ENCODE data around the gene IQSEC1. TPM values are rescaled to one million over a fixed set of nuclear protein-coding genes. Genes with fewer than 3 reads are reported as not detected.

IQSEC1 gene
- total RNA-seq, 3 donors from 2014 or later, result 17.1 to 24.8 (median 19.4) TPM

DNA sequence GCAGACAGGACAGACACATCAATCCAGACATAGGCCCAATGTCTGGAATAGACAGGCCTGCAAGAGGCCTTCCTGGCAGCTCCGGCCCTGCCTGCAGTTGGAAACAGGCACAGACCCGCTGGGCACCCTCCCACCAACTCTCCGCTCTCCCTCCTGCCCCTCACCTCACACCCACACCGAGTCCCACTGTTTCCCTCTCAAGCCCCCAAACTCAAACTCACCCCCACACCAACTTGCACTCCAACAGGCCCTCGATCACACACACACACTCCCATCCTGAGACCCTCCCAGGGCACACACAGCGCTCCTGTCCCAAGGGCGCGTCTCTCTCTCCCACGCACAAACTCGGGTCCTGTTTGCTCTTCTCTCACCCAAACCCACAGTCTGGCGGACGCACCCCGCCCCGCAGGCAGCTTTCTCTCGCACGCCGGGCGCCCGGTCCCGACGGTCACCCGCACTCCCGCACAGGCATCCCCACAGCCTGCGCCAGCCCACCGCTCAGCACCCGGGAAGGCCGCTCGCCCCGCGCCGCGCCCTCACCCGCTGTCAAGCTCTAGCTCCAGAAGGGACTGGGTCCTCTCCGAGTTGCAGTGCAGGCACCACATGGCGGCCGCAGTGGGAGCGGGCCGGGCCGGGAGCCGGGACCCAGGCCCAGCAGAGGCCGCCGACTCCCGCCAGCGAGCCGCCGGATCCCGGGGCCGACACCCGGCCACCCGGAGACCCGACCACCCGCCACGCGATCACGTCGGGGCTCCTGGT is 106.2 kb downstream of the IQSEC1 start:
- Mint-ChIP-seq H3K4me3 (peak overlapping the region; percentile 83), H3K9me3 (no peaks in the 10 kb centered on the region), H3K27me3 (ENCODE audit: low read depth) (no peaks in the 10 kb centered on the region), H3K36me3 (ENCODE audit: insufficient read depth) (peaks cover 3% of the 10 kb centered on the region), H3K4me1 (ENCODE audit: low read depth) (peaks cover 70% of the 10 kb centered on the region)
- ATAC-seq (peak; percentile 30 to 41), DNase-seq (peak; percentile 19)

DNA sequence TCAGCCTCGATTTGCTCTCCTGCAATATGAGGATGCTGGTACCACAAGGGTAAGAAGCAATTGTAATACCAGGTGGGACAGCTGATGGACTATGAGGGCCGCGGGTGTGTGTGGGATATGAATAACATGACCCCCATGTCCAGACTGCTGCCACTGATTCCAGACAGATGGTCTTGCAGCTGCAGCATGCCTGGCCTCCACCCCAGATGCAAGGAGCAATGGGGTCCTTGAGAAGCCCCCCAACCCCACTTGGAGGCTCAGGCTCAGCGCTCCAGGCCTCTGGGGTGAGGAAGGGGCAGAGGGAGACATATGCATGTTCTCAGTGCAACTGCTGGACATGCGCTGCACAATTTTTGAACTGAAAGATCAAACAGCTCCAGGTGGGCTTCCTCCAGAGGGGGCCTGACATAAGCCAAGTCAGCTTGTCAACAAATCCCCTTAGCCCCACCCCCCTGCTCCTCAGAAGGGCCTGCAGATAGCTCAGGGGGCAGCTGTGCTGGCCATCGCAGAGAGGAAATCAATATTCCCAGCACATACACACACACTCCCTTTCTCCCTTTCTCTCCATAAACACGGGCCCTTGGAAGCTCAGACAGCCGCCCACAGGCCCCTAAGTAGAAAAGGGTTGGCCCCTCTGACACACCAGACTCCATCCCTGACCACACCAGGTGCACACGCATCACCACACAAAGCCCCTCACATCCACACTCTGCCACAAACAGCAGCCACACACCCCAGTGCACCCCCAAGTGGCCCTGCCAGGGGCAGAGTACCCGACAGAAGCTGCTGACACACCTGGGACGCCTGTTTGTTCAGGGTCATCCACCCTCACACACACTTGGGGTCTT is 107.0 kb downstream of the IQSEC1 start:
- Mint-ChIP-seq H3K4me1 (ENCODE audit: low read depth) (peaks cover 77% of the 10 kb centered on the region), H3K36me3 (ENCODE audit: insufficient read depth) (peaks cover 2% of the 10 kb centered on the region), H3K27me3 (ENCODE audit: low read depth) (no peaks in the 10 kb centered on the region), H3K9me3 (no peaks in the 10 kb centered on the region), H3K4me3 (peak overlapping the region; percentile 83)
- ATAC-seq, result no peak
- no peak for DNase-seq

DNA sequence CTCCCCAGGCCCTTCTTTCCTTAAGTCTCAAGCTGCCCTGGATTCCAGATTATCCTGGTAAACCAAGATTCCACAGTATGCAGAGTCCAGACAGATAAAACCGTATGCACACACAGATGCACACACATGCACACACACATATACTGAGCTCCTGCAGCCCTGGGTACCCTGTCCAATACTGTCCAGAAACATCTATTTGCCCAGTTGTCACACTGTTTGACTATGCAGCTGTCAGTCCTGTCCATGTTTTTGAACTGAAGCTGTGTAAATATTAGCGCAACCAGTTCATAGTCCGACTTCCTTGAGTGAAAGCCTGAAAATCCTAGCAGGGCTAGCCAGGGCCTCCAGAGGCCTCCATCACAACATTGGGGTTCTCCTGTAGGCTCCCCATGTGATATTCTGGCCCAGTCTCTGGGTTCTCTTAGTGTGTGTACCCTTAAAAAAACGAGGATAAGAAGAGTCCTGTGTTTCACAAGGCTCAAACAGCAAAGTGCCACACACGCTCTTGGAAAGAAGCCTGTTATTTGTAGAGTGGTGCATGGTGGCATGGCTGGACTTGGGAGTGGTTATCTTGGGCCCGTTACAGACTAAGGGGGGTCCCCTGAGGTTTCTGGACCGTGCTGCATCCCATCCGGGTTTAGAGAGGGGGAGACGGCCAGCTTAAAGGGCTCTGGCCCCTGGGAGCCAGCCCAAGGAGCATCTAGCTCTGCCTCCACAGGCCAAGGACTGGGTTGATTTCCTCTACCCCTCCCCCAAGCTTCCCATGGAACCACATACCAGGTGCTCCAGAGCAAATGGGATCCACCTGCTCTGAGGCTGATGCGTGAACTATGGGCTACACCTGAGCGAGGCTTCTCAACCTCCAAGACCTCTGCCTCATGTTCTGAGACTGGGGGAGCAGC is 108.3 kb downstream of the IQSEC1 start:
- Mint-ChIP-seq H3K36me3 (ENCODE audit: insufficient read depth) (no peaks in the 10 kb centered on the region), H3K4me1 (ENCODE audit: low read depth) (peaks cover 85% of the 10 kb centered on the region), H3K27me3 (ENCODE audit: low read depth) (no peaks in the 10 kb centered on the region), H3K4me3 (peak overlapping the region; percentile 56), H3K9me3 (no peaks in the 10 kb centered on the region)
- ATAC-seq (no peak), DNase-seq (no peak)

DNA sequence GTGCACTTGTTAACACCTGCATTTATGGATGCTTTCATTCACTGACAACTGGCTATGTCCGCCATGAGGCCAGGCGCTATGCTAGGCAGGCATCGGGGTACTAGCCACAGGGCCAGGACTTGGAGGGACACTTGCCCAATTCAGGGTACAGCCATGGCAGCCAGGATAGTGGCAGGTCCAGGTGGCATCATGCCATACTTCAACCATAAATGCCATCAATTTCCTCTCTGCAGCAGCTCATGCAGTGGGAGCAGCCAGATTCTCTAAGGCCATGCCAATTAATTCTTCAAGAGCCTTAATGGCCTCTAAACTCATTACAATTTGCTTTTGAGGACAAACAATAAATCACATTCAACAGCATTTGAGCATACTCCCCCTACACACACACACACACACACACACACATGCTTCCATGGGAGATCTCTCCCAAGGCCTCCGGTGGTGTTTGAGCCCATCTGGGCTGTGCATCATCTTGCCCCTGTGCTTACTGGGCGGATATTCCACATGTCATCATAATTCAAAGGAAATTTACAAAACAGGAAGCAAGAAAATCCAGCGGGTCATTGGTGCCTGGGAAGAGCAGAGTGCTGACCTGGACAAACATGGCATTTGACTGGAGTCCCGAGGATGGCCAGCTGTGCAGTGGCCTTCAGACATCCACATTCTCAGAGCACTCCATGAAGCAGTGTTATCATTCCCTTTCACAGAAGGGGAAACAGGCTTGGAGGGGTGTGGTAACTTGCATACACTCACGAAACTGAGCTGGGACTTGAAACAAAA is 109.1 kb downstream of the IQSEC1 start:
- Mint-ChIP-seq H3K4me3 (no peak overlapping the region), H3K27me3 (ENCODE audit: low read depth) (no peaks in the 10 kb centered on the region), H3K36me3 (ENCODE audit: insufficient read depth) (peaks cover 3% of the 10 kb centered on the region), H3K9me3 (no peaks in the 10 kb centered on the region), H3K4me1 (ENCODE audit: low read depth) (peaks cover 88% of the 10 kb centered on the region)
- ATAC-seq, result no peak
- DNase-seq, result no peak

DNA sequence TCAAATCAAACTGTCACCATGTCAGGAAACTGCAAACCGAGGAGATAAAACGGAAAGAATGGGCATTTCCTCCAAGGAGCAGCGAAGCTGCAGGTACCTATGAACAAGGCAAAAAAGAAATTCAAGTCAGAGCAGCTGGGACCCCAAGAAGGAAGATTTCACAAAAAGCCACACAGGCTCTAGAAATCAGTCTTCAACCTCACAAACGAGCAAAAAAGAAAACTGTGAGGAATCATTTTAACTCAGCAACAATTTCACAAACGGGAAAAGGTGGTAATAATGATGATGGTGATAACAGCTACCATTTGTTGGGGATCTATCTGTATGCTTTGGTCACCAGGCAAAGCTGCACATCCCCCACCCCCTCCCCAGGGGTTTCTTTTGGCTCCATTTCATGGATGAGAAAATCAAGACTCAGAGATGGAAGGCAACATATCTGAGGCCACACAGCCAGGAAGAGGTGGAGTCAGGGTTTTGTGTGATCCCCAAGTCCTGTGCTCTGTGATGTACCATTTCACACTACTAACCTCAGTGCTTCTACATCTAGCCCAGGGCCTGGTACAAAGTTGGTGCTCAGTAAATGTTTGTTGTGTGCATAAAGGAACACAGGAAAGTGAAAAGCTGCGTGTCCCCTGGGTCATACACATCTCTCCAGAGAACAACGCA is 109.9 kb downstream of the IQSEC1 start:
- DNase-seq, result no peak
- H3K27me3 Mint-ChIP-seq (ENCODE audit: low read depth), result no peaks in the 10 kb centered on the region
- H3K4me1 Mint-ChIP-seq (ENCODE audit: low read depth), result peaks cover 87% of the 10 kb centered on the region
- peaks cover 3% of the 10 kb centered on the region for H3K36me3 Mint-ChIP-seq (ENCODE audit: insufficient read depth)
- H3K9me3 Mint-ChIP-seq, result no peaks in the 10 kb centered on the region
- no peak overlapping the region for H3K4me3 Mint-ChIP-seq
- peak in 1 of 2 donors; percentile 6 for ATAC-seq

DNA sequence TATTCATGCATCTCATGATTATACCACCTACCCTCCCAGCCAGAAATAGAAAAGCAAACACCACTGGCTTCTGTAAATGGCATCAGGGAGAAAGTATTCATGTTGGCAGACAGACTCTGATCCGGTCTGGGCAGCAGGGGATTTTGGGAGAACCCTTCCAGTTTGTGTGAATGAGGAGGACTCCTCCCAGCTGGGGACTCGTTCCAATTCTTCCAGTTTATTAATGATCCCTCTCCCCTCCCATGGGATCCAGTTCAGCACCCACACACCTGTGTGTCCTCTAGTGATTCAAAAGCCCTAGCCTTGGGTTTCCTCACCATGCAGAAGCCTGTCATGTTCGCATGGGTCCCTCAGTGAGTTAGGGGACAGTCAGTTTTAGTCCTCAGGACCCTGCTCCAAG is 110.9 kb downstream of the IQSEC1 start:
- H3K36me3 Mint-ChIP-seq (ENCODE audit: insufficient read depth), result peaks cover 6% of the 10 kb centered on the region
- no peak for DNase-seq
- no peak for ATAC-seq
- no peaks in the 10 kb centered on the region for H3K27me3 Mint-ChIP-seq (ENCODE audit: low read depth)
- peaks cover 90% of the 10 kb centered on the region for H3K4me1 Mint-ChIP-seq (ENCODE audit: low read depth)
- no peak overlapping the region for H3K4me3 Mint-ChIP-seq
- no peaks in the 10 kb centered on the region for H3K9me3 Mint-ChIP-seq

DNA sequence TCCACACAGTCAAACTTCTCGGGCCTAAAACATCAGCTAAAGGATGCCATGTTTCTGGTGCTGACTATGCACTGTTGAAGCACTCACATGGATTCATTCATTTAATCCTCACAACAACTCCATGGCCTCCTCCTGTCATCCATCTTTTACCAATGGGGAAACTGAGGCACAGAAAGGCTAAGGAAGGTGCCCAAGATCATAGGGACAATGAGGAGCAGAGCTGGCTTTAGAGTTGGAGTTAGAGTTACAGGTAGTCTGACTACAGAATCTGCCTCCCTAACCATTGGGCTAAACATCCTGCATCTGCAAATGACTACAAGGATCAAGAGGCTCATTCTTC is 111.6 kb downstream of the IQSEC1 start:
- Mint-ChIP-seq H3K27me3 (ENCODE audit: low read depth) (no peaks in the 10 kb centered on the region), H3K4me1 (ENCODE audit: low read depth) (peaks cover 91% of the 10 kb centered on the region), H3K4me3 (no peak overlapping the region), H3K9me3 (no peaks in the 10 kb centered on the region), H3K36me3 (ENCODE audit: insufficient read depth) (peaks cover 6% of the 10 kb centered on the region)
- ATAC-seq (no peak), DNase-seq (no peak)

DNA sequence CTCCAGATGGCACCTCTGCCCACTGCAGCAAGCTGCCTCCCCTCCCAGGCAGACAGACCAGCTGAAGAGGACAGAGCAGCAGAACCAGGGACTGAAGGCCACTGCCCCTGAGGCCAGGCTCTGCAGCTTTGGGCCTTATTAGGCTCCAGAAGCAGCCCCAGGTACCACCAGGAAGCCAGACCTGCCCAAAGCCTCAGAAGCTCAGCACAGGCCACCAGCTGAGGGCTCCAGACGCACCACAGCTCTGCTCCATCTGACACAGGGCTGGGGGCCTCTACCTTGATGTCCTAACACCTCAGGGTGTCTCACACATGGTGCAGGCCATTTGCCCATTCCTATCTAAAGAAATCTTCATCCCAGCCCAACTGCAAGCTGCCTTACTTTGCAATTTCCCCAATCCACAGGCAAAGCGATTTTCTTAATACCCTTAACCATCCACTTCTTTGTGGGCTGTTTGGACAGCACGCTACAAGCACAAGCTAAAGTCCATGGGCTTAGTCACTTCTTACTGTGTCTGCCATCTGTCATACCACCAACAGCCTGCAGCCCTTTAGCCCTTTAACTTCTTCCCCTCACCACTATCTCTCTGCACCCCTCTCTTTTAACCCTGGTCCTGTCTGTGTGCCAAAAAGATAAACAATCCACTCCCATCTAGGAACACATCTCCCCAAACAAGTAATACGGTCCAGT is 112.1 kb downstream of the IQSEC1 start:
- Mint-ChIP-seq H3K4me3 (no peak overlapping the region), H3K36me3 (ENCODE audit: insufficient read depth) (peaks cover 6% of the 10 kb centered on the region), H3K9me3 (no peaks in the 10 kb centered on the region), H3K27me3 (ENCODE audit: low read depth) (no peaks in the 10 kb centered on the region), H3K4me1 (ENCODE audit: low read depth) (peaks cover 90% of the 10 kb centered on the region)
- no peak for DNase-seq
- no peak for ATAC-seq

DNA sequence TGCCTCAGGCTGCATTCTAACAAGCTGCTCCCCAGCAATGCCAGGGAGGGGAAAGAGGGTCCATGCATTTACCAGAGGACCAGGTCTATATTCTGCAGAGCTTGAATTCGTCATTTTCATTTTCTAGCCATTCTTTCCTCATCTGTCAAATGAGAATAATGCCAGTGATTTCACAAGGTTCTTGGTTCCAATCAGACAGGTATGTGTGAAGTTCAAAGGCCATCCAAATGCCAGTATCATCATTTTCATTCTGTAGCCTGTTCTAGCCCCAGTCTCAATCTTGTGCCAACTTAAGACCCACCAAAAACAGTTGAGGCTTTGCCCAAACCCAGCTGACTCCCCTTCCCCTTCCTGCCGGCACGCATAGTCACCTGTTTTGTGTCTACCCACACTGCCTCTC is 112.7 kb downstream of the IQSEC1 start:
- ATAC-seq (no peak), DNase-seq (no peak)
- Mint-ChIP-seq H3K4me1 (ENCODE audit: low read depth) (peaks cover 89% of the 10 kb centered on the region), H3K4me3 (no peak overlapping the region), H3K36me3 (ENCODE audit: insufficient read depth) (peaks cover 6% of the 10 kb centered on the region), H3K27me3 (ENCODE audit: low read depth) (no peaks in the 10 kb centered on the region), H3K9me3 (no peaks in the 10 kb centered on the region)

DNA sequence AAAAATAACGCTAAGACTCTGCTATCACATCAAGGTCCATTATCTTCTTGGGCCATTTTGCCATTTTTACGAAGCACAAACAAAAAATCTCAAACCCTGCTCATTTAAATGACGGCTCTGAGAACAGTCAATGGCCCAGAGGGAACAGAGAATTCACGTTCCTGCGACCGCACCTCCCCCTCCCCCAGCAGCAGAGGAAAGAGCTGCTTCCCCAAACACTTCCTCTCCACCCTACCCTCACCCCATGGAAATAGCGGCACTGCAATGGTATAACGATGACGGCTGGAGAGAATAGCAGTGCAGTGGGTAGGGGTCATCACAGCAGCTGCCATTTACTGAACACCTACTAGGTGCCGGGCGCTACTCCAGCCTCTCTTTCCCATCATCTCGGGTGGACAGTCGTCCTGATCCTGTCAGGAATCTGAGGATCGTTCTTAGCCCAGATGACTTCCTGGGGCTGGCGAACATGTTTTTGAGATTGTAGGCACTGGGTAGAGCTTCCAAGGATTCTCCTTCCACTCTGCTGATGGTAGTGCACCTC is 113.3 kb downstream of the IQSEC1 start:
- H3K4me3 Mint-ChIP-seq, result no peak overlapping the region
- ATAC-seq, result no peak

DNA sequence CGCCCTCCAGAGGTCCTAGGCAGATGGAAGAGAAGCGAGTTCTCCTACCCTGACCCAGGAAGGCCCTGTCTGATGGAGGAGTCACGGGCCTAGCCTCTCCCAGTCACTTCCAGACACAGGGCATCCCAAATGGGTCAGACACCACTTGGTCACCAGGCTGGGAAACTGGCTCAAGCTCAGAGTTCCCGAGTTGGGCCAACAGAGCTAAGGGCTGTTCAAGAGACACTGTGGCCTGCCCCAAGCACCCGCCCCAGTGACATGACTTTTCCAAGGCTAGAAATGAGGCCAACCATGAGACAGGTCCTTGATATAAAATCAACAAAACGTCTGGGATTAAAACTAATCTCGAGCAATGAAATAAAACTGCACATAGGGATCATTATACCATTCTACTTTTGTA is 113.8 kb downstream of the IQSEC1 start:
- no peak for ATAC-seq
- H3K36me3 Mint-ChIP-seq (ENCODE audit: insufficient read depth), result peaks cover 6% of the 10 kb centered on the region
- H3K9me3 Mint-ChIP-seq, result no peaks in the 10 kb centered on the region
- H3K27me3 Mint-ChIP-seq (ENCODE audit: low read depth), result no peaks in the 10 kb centered on the region
- H3K4me1 Mint-ChIP-seq (ENCODE audit: low read depth), result peaks cover 89% of the 10 kb centered on the region
- DNase-seq, result no peak
- no peak overlapping the region for H3K4me3 Mint-ChIP-seq

More for the DNA sequence above, 113.3 kb downstream of the IQSEC1 start:
- no peak for DNase-seq
- peaks cover 6% of the 10 kb centered on the region for H3K36me3 Mint-ChIP-seq (ENCODE audit: insufficient read depth)
- no peaks in the 10 kb centered on the region for H3K27me3 Mint-ChIP-seq (ENCODE audit: low read depth)
- no peaks in the 10 kb centered on the region for H3K9me3 Mint-ChIP-seq
- H3K4me1 Mint-ChIP-seq (ENCODE audit: low read depth), result peaks cover 89% of the 10 kb centered on the region

DNA sequence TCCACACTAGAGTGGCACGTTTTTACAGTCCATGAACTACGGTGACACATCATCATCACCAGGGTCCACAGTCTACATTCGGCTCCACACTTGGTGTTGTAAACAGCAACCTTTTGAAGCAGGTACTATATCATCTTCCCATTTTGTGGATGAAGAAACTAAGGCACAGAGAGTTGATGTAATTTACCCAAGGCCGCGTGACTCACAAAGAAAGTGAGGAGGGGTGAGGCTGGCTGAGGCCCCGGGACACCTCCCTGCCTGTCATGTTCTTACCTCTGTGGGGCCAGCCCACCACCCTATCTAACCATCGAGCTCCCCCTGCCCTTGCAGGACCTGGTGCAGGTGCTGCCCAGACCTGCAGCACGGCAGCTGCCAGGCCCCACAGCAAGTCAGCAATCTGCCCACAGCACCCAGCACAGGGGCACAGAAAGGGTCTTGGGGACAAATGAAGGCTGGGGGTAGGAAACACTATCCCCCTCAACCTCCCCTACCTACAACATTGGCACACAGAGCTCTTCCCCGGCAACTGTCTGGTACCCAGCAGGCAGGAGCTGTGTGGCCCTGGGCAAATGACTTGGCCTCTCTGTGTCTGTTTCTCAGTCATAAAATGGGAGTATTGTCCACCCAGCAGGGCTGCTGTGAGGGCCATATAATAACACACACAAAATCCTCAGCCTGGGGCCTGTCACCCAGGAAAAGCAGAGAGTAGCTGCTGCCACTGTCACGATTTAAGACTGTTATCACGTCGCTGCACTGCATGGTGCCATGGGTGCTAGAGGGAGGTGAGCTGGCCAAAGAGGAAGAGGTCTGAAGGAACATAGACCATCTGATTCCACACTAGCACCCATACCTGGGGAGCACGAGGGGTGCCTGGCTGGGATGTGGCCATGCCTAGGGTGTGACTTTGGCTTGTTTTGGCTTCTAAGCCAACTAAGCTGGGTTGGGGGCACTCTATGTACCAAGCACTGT is 115.1 kb downstream of the IQSEC1 start:
- ATAC-seq (no peak), DNase-seq (no peak)
- H3K9me3 Mint-ChIP-seq, result no peaks in the 10 kb centered on the region
- H3K4me3 Mint-ChIP-seq, result no peak overlapping the region
- peaks cover 84% of the 10 kb centered on the region for H3K4me1 Mint-ChIP-seq (ENCODE audit: low read depth)
- H3K27me3 Mint-ChIP-seq (ENCODE audit: low read depth), result no peaks in the 10 kb centered on the region
- H3K36me3 Mint-ChIP-seq (ENCODE audit: insufficient read depth), result peaks cover 6% of the 10 kb centered on the region
